ENCODE results near the gene NUDT5.
"Not testable (repeated sequence)": the region's sequence is repeated elsewhere in the genome, so short reads cannot be mapped to it uniquely, and the experiment has no call there.

NUDT5 gene

DNA sequence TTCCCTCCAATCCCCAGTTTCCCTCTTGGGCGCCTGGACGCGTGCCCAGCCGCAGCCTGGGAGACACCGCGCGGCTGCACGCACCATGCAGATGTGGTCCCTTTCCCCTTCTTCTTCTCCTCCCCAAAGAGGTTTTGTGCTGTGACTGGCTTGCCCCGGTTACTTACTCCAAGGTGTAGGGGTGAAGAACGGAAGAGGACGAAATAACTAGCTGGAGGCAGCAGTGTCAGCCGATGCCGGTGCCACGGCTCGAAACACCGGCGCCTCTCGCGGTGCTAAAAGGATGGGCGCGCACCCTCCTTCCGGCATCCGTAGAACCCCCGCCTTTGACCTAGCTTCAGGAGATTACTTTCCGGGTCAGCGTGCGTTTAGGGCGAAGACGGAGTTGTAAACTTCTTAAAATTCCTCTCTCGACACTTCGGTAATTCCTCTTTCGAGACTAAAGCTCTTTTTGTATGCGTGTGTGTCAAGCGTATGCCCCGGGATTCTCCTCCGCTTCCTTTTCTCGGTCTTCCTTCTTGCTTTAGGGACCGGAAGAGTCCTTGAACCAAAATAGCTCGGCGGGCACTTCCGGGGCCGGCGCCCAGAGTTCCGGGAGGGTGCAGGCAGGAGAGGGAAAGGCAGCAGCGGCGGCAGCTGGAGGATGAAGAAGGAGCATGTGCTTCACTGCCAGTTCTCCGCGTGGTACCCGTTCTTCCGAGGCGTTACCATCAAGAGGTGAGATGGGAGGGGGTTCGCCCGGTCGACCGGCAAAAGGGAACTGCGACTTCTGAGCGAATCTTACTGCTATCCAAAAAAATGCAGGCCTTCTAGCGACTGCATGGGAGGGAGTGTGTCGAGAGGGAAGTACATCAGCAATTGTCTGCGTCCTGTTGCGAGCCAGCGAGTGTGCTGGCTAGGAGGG, at the start of gene NUDT5, which contains the start of gene CDC123:
TSS of gene NUDT5 (minus strand) at position 289 of the 904 bp plus-strand sequence. CDS start 9,600 bp downstream, outside the sequence.
TSS of gene CDC123 (plus strand) at position 586 of the 904 bp plus-strand sequence. CDS start at position 644, 58 bp downstream.
- DNase-seq = peak; percentile 92 to 93

DNA sequence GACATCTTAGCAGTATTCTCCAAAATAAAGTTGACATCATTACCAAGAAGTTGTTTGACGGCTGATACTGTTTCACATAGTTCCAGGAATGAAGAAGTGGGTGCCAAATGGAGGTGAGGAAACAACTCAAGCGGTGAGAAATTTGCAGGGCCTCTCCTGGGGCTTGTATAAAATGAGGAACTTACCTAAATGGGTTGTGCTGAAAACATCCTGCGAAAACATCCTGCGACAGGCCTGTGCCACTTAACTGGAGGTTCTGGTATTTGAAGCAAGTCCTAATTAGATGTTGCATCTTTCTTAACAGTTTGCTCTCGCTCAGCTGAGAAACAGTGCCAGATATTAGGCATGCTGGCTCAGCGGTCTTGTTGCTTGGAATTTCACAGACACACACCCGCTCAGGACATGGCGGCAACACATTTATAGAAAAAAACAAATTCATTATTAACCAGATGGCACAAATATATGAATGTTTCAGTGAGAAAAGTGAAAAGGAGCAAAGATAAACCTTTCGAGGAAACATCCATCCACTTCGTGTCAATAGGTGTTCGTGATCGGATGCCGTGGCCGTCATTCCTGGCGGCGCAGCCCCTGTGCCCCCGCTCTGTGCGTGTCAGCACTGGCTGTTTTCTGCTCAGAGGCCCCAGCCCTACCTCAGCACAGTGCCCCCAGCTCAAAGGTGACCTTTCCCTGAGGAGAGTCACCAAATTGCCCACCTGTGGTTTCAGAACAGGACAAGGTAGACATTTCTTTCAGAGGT, 48.4 kb upstream of the NUDT5 start:
- no peak for DNase-seq

DNA sequence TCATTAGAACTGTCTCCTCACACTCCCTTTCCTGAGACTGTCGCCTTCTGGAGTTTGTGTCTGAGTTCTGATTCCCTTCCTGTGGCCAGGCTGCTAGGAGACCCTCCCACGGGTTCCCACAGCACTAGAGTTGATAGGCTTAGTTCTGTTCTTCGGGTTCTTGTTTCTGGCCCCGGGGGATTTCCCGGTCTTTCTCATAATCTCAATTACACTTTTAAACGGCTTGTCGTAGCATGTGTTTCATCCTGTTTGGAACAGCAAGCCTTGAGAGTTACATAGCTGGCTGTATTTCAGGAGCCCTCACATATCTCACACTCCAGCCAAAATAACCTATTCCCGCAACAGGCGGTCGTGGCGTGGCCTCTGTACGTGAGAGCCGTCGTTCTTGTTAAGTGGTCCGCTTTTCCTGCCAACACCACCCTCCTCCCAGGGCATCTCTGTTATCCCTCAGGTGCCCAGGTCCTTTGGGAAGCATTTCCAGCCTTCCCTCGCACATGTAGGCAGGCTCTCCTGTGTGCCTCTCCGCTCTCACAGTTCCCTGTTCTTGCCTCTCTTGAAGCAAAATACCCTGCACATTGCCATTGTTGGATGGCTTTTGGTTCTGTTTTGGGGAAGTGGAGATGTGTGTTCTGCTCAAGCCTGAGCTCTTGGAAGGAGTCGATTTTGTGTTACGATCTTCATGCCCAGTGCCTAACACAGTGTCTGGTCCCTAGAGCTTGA, 46.3 kb upstream of the NUDT5 start:
- DNase-seq = peak; percentile 65 to 73

DNA sequence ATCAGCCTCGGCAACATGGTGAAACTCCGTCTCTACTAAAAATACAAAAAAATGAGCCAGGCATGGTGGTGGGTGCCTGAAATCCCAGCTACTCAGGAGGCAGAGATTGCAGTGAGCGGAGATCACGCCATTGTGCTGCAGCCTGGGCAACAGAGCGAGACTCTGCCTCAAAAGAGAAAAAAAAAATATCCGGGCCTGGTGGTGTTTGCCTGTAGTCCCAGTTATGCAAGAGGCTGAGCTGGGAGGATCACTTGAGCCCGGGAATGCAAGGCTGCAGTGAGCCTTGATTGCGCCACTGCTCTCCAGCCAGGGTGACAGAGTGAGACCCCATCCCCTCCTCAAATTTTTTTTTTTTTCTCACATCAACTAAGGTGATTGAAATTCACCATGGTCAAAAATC, 43.1 kb upstream of the NUDT5 start:
- no peak for DNase-seq

DNA sequence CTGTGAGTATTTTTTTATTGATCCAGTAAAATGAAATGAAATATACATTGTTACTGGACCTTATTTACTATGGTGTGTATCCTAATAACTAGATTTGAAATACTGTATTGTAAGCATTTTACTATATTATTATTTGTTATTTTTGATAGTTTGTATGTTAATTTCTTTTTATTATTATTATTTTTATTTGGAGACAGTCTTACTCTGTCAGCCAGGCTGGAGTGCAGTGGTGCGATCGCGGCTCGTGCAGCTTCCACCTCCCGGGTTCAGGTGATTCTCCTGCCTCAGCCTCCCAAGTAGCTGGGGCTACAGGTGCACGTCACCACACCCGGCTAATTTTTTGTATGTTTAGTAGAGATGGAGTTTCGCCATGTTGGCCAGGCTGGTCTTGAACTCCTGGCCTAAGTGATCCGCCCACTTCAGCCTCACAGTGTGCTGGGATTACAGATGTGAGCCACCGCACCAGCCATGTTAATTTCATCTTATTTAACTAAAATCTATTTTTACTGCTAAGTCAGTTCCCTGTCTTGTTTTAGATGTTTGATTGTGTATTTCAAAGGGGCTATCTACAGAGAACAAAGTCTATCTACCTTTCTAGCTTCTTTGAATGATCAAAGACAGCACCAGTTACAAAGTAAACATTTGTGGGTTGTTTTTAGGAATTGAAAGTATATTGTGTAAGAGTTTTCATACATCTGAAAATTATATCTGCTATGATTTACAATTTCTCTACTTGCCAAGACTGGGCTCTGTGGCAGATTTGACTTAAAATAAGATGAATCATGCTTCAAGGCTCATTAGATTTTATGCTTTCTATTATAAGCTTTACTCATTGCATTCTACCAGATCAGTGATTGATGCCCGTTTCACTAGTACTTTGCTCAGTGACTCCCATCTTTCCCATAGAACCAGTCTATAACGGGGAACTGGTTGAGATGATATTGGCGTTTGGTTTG, 41.9 kb upstream of the NUDT5 start:
- no peak for DNase-seq

DNA sequence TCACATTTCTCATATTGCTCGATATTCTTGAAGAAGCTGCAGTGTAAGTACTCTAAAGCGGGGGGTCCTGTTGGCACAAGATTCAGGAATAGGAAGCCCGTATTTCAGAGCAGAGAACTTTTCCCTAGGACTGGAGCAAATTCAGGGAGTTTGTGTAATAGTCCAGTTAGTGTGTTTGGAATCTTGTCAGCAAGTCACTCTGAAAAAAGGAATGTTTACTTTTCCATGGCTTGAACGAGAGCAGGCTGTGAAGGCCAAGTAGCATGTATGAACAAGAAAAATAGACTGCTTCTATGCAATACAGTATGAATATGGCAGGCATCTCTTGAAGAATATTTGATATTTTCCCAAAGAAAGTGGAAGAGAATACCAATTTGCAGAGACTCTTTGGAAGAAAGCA, 40.1 kb upstream of the NUDT5 start:
- no peak for DNase-seq

DNA sequence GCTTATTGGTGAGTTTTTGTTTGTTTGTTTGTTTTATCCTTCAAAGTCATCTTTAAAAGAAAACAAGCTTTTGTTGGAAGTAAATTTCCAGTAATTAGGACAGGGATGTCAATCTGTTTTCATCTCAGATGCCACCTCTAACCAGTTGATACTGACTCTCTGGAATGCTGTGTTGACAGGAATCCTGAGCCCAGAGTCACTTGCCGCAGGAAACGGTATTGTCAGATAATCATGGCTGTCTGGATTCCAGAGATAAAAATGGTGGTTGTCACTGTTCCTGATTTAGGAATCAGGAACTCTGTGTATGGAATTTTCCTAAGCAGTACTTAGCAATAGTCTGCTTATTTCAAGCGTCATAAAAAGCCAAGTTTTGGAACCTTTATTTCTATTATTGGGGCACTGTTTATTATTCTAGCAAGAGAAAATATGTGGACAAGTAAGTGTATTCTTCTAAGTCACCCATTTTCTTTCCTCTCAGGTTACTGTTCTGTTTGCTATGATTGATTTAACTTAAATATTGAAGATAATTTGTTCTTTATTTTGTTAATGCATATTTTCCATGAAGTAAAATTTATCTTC, 39.5 kb upstream of the NUDT5 start:
- DNase-seq = no peak

DNA sequence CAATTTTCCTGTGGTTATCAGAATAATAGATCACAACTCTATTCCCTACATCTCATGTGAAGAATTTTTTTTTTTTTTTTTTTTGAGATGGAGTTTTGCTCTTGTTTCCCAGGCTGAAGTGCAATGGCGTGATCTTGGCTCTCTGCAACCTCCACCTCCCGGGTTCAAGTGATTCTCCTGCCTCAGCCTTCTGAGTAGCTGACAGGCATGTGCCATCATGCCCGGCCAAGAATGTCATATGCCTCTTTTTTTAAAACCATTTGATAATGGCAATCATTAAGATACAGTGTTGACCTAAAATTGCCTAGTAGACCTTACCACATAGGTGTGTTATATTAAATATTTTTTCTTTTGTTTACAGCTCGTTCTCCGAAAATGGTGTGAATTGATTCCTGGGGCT, 39.0 kb upstream of the NUDT5 start:
- not testable (repeated sequence) for DNase-seq

DNA sequence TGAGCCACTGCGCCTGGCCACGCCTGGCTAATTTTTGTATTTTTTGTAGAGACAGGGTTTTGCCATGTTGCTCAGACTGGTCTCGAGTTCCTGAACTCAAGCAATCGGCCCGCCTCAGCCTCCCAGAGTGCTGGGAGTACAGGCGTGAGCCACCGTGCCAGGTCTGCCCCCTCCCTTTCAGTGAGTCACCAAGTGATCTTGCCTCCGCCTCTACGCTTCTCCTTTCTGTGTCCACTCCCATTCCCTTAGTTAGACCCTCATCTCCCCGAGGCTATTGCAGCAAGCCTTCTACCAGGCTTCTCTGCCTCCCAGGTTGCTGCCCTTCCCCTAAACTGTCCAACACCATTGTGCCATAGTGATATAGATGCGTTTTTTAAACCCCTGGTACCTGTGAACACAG, 33.2 kb upstream of the NUDT5 start:
- no peak for DNase-seq

DNA sequence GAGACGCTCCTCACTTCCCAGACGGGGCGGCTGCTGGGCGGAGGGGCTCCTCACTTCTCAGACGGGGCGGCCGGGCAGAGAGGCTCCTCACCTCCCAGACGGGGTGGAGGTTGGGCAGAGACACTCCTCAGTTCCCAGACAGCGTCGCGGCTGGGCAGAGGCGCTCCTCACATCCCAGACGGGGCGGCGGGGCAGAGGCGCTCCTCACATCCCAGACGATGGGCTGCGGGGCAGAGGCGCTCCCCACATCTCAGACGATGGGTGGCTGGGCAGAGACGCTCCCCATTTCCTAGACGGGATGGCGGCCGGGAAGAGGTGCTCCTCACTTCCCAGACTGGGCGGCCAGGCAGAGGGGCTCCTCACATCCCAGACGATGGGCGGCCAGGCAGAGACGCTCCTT, 30.7 kb upstream of the NUDT5 start:
- DNase-seq = not testable (repeated sequence)

DNA sequence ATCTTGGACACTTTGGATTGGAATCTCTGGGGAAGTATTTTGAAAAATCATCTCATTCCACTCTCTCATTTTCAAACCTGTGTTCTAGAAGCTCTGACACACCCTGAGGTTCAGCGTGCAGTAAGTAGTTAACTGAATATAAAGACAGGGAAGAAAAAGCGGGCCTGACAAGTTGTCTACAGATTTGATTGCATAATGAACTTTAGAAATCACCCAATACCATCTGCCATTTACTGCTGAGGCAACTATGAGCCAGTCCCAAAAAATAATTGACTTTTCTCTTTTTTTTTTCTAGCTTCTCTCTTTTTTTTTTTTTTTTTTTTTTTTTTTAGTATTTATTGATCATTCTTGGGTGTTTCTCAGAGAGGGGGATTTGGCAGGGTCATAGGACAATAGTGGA, 29.8 kb upstream of the NUDT5 start:
- DNase-seq = no peak

DNA sequence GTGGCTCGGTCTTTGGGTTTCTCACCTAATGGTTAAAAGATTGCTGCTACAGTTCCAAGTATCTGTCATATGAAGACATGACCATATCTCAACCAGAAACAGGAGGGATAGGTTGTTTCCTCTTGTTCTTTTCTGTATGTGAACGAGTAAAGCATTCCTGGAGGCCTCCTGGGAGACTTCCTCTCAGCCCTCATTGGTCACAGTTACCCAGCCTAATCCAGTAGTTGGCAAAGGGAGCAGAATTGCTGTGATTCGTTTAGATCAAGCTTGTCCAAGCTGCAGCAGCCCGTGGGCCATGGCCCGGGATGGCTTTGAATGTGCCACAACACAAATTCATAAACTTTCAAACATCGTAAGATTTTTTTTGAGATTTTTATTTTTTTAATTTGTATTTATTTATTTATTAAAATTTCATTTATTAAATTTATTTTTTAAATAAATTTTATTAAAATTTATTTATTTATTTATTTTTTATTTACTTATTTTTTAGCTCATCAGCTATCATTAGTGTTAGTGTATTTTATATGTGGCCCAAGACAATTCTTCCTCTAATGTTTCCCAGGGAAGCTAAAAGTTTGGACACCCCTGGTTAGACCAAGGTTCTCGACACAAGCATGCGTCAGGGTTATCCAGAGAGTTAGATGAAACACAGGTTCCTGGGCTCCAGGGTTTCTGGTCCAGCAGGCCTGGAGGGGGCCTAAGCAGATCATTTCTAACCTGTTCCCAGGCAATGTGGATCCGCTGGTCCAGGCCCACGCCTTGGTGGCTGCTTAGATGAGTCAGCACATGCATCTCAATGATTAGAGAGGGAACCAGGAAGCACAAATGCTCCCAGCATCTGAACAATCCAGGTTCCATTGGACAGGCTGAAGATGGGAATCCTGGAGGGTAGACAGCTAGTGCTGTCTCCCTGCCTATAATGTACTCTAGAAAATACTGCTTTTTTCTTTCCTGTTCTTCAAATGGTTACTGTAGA, 25.9 kb upstream of the NUDT5 start:
- no peak for DNase-seq

DNA sequence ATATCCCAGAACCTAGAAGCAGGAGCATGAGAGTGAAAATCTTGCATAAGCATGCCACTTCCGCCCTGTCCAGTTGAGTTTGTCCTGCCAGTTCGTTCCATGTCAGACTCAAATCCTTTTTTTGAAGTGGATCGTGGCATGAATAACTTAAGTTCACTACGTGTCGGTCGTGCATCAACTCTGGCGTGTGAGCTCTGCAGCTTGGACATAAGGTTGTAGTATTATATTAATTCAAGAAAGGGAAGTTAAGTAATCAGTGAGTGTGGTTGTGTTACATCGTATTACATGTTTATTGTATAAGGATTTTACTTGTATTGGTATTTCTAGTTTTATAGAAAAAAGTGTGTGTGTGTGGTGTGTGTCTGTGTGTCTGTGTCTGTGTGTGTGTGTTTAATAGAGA, 23.3 kb upstream of the NUDT5 start:
- DNase-seq = no peak

DNA sequence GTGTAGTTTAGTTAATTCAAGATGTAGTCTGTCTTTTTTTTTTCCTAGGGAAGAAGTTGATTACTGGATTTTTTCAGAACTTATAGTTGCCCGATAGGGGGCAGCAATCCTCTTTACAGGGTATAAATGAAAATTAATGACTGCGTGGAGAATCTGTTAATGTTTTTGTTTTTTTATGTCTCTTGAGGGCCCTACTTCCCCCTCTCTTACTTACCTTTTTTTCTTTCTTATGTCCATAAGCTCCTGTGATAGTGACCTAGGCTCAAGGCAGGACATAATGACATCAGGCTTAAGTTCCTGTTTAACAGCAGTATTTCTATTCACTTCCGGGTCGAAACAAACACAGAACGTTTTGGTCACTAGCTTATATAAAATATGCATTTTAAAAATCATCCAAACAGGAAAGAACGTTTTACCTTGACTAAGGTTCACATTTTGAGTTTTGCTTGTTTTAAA, 19.1 kb upstream of the NUDT5 start:
- no peak for DNase-seq

DNA sequence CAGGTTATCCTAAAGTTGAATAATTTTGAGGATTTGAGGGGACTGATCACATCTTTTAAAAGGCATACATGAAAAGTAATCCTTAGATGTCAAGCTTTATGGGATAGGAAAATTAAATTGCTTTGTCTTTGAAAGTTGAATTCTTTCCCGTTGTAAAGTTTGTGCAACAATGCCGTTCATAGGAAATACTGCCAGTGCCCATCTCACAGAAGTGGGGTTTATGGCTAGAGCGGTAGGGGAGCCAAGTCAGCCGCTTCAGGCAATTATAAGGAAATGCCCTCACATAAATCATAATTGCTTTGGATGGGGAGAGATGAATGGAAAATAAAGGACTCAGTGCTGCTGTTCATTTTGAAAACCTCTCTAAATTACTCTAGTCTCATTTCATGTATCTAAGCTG, 18.4 kb upstream of the NUDT5 start:
- no peak for DNase-seq

DNA sequence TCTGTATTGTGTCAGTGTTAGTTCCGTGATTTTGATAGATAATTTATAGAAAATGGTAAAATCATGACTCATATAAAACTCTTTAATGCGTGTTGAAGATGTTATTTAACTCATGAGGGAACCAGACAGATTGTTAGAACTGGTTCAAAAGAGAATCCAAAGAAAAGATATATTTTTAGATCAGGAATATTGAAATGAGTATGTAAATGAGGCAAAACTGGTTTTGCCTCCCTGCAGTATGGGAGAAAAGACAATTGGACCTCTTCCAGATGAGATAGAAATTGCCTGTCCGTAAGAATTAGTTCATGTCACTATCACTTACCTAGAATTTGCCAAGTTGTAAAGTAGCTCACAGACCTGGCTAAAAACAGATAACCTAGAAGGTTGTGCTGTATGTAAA, 17.9 kb upstream of the NUDT5 start:
- no peak for DNase-seq

DNA sequence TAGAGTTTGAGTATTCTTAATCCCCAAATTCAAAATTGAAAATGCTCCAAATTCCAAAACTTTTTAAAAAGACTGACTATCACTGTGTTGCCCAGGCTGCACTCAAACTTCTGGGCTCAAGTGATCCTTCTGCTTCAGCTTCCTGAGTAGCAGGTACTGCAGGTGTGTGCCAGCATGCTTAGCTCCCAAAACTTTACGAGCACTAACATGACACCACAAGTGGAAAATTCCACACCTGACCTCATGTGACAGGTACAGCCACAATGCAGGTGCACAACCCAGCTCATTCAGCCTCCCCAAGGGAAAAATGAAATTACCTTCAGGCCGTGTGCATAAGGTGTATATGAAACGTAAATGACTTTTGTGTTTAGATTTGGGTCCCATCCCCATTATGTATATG, 16.8 kb upstream of the NUDT5 start:
- DNase-seq = no peak

DNA sequence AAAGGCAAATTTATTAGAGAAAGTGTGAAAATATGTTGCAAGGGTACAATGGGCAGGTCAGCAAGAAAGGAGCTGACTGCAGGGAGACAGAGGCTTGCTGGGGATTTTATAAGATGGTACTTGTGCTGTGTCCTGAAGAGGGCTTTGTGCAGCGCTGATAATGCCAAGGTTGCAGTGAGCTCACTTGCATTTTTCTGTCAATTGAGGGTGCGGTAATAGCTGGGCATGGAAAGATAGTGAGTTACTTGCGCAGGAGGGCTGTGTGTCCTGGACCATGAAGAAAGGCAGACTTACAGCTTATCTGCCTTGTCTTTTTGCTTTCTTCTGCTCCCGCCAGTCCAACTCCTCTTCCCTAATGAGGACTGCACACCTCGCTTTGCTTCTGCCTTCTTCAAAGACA, 12.8 kb upstream of the NUDT5 start:
- no peak for DNase-seq

DNA sequence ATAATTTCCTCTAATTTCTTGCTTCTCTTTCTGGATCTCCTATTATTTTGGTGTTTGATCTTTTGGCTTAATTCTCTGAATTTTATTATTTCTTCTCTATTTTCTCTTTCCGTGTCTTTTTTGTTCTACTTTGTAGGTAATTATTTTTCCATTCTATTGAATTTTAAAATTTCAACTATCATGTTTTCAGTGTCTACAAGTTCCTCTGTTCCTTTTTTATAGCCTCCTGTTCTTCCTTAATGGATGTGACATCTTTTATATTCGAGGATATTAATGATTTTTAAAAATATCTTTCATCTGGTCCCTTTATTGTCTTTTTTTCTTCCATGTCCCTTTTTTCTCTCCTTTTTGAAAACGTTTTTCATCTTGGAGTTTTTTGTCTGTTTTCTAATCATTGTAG, 11.4 kb upstream of the NUDT5 start:
- no peak for DNase-seq

DNA sequence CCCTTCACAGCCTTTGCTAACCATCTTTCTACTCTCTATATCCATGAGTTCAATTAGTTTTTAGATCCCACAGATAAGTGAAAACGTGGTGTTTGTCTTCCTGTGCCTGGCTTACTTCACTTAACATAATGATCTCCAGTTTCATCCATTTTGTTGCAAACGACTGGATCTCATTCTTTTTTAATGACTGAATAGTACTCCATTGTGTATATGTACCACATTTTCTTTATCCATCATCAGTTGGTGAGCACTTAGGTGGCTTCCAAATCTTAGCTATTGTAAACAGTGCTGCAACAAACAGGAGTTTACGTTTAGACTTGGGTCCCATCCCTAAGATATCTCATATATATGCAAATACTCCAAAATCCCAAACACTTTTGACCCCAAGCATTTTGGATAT, 9.4 kb upstream of the NUDT5 start:
- no peak for DNase-seq

Measured in activated T-cell treated with anti-CD3 and anti-CD28 coated beads, Interleukin-2, amount 50 U/mL, for 48 hours (primary cell).